Fibroblast of pulmonary artery (primary cell): ENCODE results near the gene CDK14.

Source experiments
- DNase-seq: peaks from one replicate; pipeline ENCODE4 v3.0.0-alpha.2; 2010; ENCODE audit warnings: low read depth
- H3K4me3 ChIP-seq: replicated peaks from 2 replicates; pipeline ENCODE4 v1.5.1; 2011; ENCODE audit warnings: low read depth, mild to moderate bottlenecking, control low read depth, low read length, moderate library complexity
- CTCF ChIP-seq: IDR thresholded peaks from 2 replicates; pipeline ENCODE4 v1.5.1; 2011; ENCODE audit warnings: mild to moderate bottlenecking, control low read depth, low read length, inconsistent platforms; ENCODE audit errors: missing control alignments

The CDK14 gene

GRCh38 chr7:91103363-91103762 lies 507.2 kb downstream of the CDK14 start:
- no peak for TF ChIP-seq CTCF
- DNase-seq: no peak
- no peak overlapping the region for H3K4me3 ChIP-seq

- no peak for TF ChIP-seq CTCF
- DNase-seq: no peak
Observed at GRCh38 chr7:91107460-91107859, 511.3 kb downstream of the CDK14 start.

GRCh38 chr7:91109200-91109599 lies 513.1 kb downstream of the CDK14 start:
- DNase-seq: no peak
- TF ChIP-seq CTCF: no peak
- H3K4me3 ChIP-seq: no peak overlapping the region

More at GRCh38 chr7:91107460-91107859, 511.3 kb downstream of the CDK14 start:
- H3K4me3 ChIP-seq: no peak overlapping the region

GRCh38 chr7:91112902-91113341 lies 516.8 kb downstream of the CDK14 start:
- no peak overlapping the region for H3K4me3 ChIP-seq
- DNase-seq: peak; percentile 38
- no peak for TF ChIP-seq CTCF

GRCh38 chr7:91114232-91114631 lies 518.1 kb downstream of the CDK14 start:
- no peak overlapping the region for H3K4me3 ChIP-seq
- no peak for DNase-seq
- no peak for TF ChIP-seq CTCF

GRCh38 chr7:91126762-91127161 lies 530.6 kb downstream of the CDK14 start:
- H3K4me3 ChIP-seq: no peak overlapping the region
- no peak for TF ChIP-seq CTCF
- DNase-seq: no peak

GRCh38 chr7:91127325-91127724 lies 531.2 kb downstream of the CDK14 start:
- no peak for TF ChIP-seq CTCF
- no peak overlapping the region for H3K4me3 ChIP-seq
- no peak for DNase-seq
